K562 (cell line): Measurements from ENCODE around the gene FIS1. TPM values are rescaled to one million over a fixed set of nuclear protein-coding genes. Genes with fewer than 3 reads are reported as not detected.

Source experiments
- EGR1 ChIP-seq: fragments of 450-650 bp; conservative IDR thresholded peaks from 2 replicates; pipeline ENCODE4 v1.6.1; 2017; ENCODE audit warnings: mild to moderate bottlenecking
- FOXA1 ChIP-seq: fragments of 450-650 bp; IDR thresholded peaks from 2 replicates; pipeline ENCODE4 v1.6.1; 2016; ENCODE audit warnings: mild to moderate bottlenecking, borderline replicate concordance
- GTF2B ChIP-seq: IDR thresholded peaks from 2 replicates; pipeline ENCODE4 v1.6.1; 2011; ENCODE audit not compliant: insufficient read length; ENCODE audit errors: extremely low read depth
- HNRNPH1 ChIP-seq: fragments of 200-400 bp; formaldehyde crosslinking; optimal IDR thresholded peaks from 2 replicates; pipeline ENCODE3; 2017; ENCODE audit warnings: low read depth, mild to moderate bottlenecking, low read length, moderate library complexity
- HNRNPK ChIP-seq: fragments of 200-400 bp; formaldehyde crosslinking; IDR thresholded peaks from one replicate; pipeline ENCODE4 v1.6.1; 2018; ENCODE audit warnings: mild to moderate bottlenecking, low read depth, low read length; ENCODE audit not compliant: poor library complexity, severe bottlenecking
- KDM5B ChIP-seq: fragments of 200-600 bp; sonication (generic); IDR thresholded peaks from 2 replicates; pipeline ENCODE4 v1.6.1; 2012; ENCODE audit warnings: low read depth, mild to moderate bottlenecking, moderate library complexity, low read length, control low read depth, inconsistent platforms; ENCODE audit not compliant: insufficient replicate concordance
- L3MBTL2 ChIP-seq: fragments of 450-650 bp; IDR thresholded peaks from 2 replicates; pipeline ENCODE4 v1.6.1; 2016; ENCODE audit warnings: mild to moderate bottlenecking, moderate library complexity
- MED1 ChIP-seq: sonication (generic); formaldehyde crosslinking; IDR thresholded peaks from 2 replicates; pipeline ENCODE4 v1.8.1; 2023; ENCODE audit warnings: missing genetic modification reagents, borderline replicate concordance
- MTA1 ChIP-seq: fragments of 450-650 bp; IDR thresholded peaks from 2 replicates; pipeline ENCODE4 v1.6.1; 2017; ENCODE audit warnings: borderline replicate concordance
- MTA3 ChIP-seq: fragments of 450-650 bp; formaldehyde crosslinking; IDR thresholded peaks from 2 replicates; pipeline ENCODE4 v1.6.1; 2017; ENCODE audit warnings: mild to moderate bottlenecking, borderline replicate concordance
- NFE2L1 ChIP-seq: fragments of 450-650 bp; IDR thresholded peaks from 2 replicates; pipeline ENCODE4 v1.6.1; 2016; ENCODE audit warnings: missing genetic modification characterization, low read depth, mild to moderate bottlenecking, missing compliant biosample characterization, moderate library complexity, borderline replicate concordance
- NR3C1 ChIP-seq: sonication (generic); formaldehyde crosslinking; IDR thresholded peaks from 2 replicates; pipeline ENCODE4 v1.8.1; 2022; ENCODE audit warnings: missing genetic modification reagents
- PTBP1 ChIP-seq: fragments of 200-400 bp; formaldehyde crosslinking; IDR thresholded peaks from 2 replicates; pipeline ENCODE4 v1.6.1; 2017; ENCODE audit warnings: low read depth, low read length
- TAF15 ChIP-seq: fragments of 200-400 bp; formaldehyde crosslinking; IDR thresholded peaks from 2 replicates; pipeline ENCODE4 v1.6.1; 2017; ENCODE audit warnings: mild to moderate bottlenecking, low read depth, low read length, moderate library complexity
- TOE1 ChIP-seq, 2 experiments: fragments of 450-650 bp in 1 of 2; sonication (generic) in 1 of 2; formaldehyde crosslinking in 1 of 2; IDR thresholded peaks; 2 replicates each; pipeline versions ENCODE4 v1.7.1 to v1.8.0; 2016 to 2022; ENCODE audit warnings: borderline replicate concordance in 2 of 2, mild to moderate bottlenecking in 2 of 2, antibody characterized with exemption in 1 of 2, inconsistent platforms in 1 of 2, low read depth in 1 of 2, missing genetic modification reagents in 1 of 2, moderate library complexity in 1 of 2
- U2AF1 ChIP-seq: fragments of 200-400 bp; formaldehyde crosslinking; optimal IDR thresholded peaks from 2 replicates; pipeline ENCODE3; 2017; ENCODE audit warnings: mild to moderate bottlenecking, low read depth, low read length, moderate library complexity
- USF2 ChIP-seq: sonication (generic); formaldehyde crosslinking; IDR thresholded peaks from 2 replicates; pipeline ENCODE4 v1.5.0; 2020; ENCODE audit warnings: missing genetic modification reagents
- WHSC1 ChIP-seq: IDR thresholded peaks from one replicate; pipeline ENCODE4 v1.6.1; 2012; ENCODE audit warnings: low read length, control low read depth, inconsistent platforms
- ZC3H11A ChIP-seq: IDR thresholded peaks from 2 replicates; pipeline ENCODE4 v1.6.1; 2012; ENCODE audit warnings: low read depth, low read length, improper control_type of control experiment
- ZNF436 ChIP-seq: fragments of 250-450, 450-650 bp; sonication (Bioruptor Pico); formaldehyde crosslinking; IDR thresholded peaks from 2 replicates; pipeline ENCODE4 v1.7.0; 2020; ENCODE audit warnings: mild to moderate bottlenecking
- polyA plus RNA-seq, 8 experiments: library from polyadenylated mRNA; depleted of rRNA in 4 of 8; stranded (reverse) in 5 of 8; unstranded in 3 of 8; fragments of >200 nt; fragmentation: Nextera tagmentation in 2 of 8; fragmentation: Illumina TruSeq in 1 of 8; extraction: Ambion mirVana in 2 of 8; extraction: Trizol in 1 of 8; gene quantifications; 2 replicates each; pipeline versions ENCODE4 v1.2.1 to v1.2.3, GENCODE V29; 2011 to 2014; ENCODE audit warnings: inconsistent platforms in 1 of 8, missing spikeins in 1 of 8
- total RNA-seq, 7 experiments: library from RNA; depleted of rRNA in 6 of 7; stranded (reverse); fragments of >200 nt in 6 of 7; fragmentation: Illumina TruSeq in 2 of 7; extraction: Trizol in 2 of 7; gene quantifications; 2 replicates each; pipeline versions ENCODE4 v1.2.1 to v1.2.3, GENCODE V29; 2011 to 2021; ENCODE audit warnings: low replicate concordance in 1 of 7
- TF ChIP-seq, protein P1 (sequence below): sonication (generic); formaldehyde crosslinking; IDR thresholded peaks from 2 replicates; pipeline ENCODE4 v1.8.1; 2023; ENCODE audit warnings: mild to moderate bottlenecking, missing genetic modification reagents
- TF ChIP-seq, protein P2 (sequence below): fragments of 450-650 bp; IDR thresholded peaks from 2 replicates; pipeline ENCODE4 v1.6.1; 2016; ENCODE audit warnings: mild to moderate bottlenecking

Gene FIS1
- total and polyA plus RNA-seq, 9 of the 15 experiments (the other 6 are each of a cell fraction or from before 2014, with no cell fraction given): 86.0 to 257 (median 144) TPM

DNA sequence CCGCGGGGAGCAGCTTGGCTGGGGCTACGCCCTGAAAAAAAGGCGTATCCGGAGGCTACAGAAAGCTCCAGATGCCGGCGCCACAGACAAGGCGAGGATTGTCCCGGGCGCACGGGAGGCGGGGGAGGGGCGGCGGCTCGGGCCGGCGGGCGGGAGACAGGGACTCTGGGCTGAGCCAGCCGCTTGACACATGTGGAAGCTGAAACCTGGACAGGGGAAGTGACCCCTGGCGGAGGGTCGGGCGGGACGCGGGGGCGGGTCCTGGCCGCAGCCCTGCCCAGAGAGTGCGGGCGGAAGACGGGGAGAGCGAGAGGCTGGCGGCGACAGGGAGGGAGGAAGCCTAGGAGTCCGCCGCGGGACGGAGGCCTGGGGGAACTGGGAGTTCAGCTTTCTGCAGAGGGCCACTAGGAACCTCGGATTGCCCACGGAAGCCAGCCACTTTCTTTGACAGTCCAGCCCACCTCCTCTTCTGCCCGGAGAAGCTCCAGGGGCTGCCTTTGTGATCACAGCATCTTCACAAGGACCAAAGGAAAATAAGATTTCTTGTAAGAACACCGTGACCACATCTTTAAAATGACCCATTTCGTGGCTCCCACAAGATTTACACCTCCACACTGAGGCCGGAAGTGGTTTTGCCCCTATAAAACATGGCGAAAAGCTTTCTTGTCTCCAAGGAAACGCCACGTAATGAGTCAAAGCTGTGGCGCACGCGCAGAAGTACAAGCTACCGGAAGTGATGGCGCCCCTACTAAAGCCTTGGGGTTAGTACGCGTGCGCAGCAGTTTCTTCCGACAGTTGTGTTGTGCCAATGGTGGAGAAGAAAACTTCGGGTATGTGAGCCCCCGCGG lies 27.3 kb downstream of the FIS1 start, which contains the start of the genes PLOD3 and ZNHIT1 (continued):
- TF ChIP-seq EGR1: peak; percentile 97
- TF ChIP-seq U2AF1: no peak
- TF ChIP-seq TAF15: no peak
- no peak for TF ChIP-seq GTF2B
- no peak for TF ChIP-seq ZNF436 (CRISPR knock-in tag)
- peak; percentile 48 for TF ChIP-seq KDM5B
- TF ChIP-seq MED1: no peak
- no peak for TF ChIP-seq NFE2L1 (tag)
- no peak for TF ChIP-seq ZC3H11A
- no peak for TF ChIP-seq MTA1
- TF ChIP-seq, protein P1, sequence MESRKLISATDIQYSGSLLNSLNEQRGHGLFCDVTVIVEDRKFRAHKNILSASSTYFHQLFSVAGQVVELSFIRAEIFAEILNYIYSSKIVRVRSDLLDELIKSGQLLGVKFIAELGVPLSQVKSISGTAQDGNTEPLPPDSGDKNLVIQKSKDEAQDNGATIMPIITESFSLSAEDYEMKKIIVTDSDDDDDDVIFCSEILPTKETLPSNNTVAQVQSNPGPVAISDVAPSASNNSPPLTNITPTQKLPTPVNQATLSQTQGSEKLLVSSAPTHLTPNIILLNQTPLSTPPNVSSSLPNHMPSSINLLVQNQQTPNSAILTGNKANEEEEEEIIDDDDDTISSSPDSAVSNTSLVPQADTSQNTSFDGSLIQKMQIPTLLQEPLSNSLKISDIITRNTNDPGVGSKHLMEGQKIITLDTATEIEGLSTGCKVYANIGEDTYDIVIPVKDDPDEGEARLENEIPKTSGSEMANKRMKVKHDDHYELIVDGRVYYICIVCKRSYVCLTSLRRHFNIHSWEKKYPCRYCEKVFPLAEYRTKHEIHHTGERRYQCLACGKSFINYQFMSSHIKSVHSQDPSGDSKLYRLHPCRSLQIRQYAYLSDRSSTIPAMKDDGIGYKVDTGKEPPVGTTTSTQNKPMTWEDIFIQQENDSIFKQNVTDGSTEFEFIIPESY (CRISPR knock-in tag): no peak
- TF ChIP-seq FOXA1: no peak
- 0 out of 2 replicates have a peak, but pooled peaks have one; percentile 34 for TF ChIP-seq TOE1 (IDR thresholded peaks at IDR 0.05; ENCODE audit: borderline replicate concordance)
- TF ChIP-seq TOE1 (CRISPR knock-in tag; IDR thresholded peaks at IDR 0.05; ENCODE audit: borderline replicate concordance, low read depth): no peak
- no peak for TF ChIP-seq HNRNPH1
- TF ChIP-seq PTBP1: no peak
- no peak for TF ChIP-seq MTA3
- TF ChIP-seq HNRNPK: no peak
- no peak for TF ChIP-seq USF2 (CRISPR knock-in tag)
- TF ChIP-seq NR3C1: 0 out of 2 replicates have a peak, but pooled peaks have one; percentile 7
- no peak for TF ChIP-seq L3MBTL2
- no peak for TF ChIP-seq WHSC1
- TF ChIP-seq, protein P2, sequence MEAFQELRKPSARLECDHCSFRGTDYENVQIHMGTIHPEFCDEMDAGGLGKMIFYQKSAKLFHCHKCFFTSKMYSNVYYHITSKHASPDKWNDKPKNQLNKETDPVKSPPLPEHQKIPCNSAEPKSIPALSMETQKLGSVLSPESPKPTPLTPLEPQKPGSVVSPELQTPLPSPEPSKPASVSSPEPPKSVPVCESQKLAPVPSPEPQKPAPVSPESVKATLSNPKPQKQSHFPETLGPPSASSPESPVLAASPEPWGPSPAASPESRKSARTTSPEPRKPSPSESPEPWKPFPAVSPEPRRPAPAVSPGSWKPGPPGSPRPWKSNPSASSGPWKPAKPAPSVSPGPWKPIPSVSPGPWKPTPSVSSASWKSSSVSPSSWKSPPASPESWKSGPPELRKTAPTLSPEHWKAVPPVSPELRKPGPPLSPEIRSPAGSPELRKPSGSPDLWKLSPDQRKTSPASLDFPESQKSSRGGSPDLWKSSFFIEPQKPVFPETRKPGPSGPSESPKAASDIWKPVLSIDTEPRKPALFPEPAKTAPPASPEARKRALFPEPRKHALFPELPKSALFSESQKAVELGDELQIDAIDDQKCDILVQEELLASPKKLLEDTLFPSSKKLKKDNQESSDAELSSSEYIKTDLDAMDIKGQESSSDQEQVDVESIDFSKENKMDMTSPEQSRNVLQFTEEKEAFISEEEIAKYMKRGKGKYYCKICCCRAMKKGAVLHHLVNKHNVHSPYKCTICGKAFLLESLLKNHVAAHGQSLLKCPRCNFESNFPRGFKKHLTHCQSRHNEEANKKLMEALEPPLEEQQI: no peak
